Suprapubic skin (tissue), 4 donors: ENCODE measurements around the gene PARD3B. TPM values are rescaled to one million over a fixed set of nuclear protein-coding genes. Genes with fewer than 3 reads are reported as not detected.

Experiments
- DNase-seq, 2 donors: peaks; one replicate each; pipeline ENCODE4 v3.0.0-alpha.2; 2019; ENCODE audit warnings: low spot score in 2 of 2
- H3K27ac ChIP-seq: fragments of 200-600 bp; sonication (generic); one replicate; pipeline ENCODE4 v1.5.1; 2019
- H3K27me3 ChIP-seq: fragments of 200-600 bp; sonication (generic); one replicate; pipeline ENCODE4 v1.5.1; 2019
- H3K36me3 ChIP-seq: fragments of 200-600 bp; sonication (generic); one replicate; pipeline ENCODE4 v1.5.1; 2019
- H3K4me1 ChIP-seq: fragments of 200-600 bp; sonication (generic); one replicate; pipeline ENCODE4 v1.5.1; 2019
- H3K4me3 ChIP-seq: fragments of 200-600 bp; sonication (generic); one replicate; pipeline ENCODE4 v1.5.1; 2019; ENCODE audit warnings: mild to moderate bottlenecking
- H3K9me3 ChIP-seq: fragments of 200-600 bp; sonication (generic); one replicate; pipeline ENCODE4 v1.5.1; 2019
- CTCF ChIP-seq, 2 donors: fragments of 200-600 bp in 1 of 2; fragments of 450-650 bp in 1 of 2; sonication (generic) in 1 of 2; IDR thresholded peaks; one replicate each; pipeline ENCODE4 v1.5.1; 2016 to 2019; ENCODE audit warnings: antibody characterized with exemption in 2 of 2, mild to moderate bottlenecking in 1 of 2, moderate library complexity in 1 of 2
- EP300 ChIP-seq: sonication (generic); formaldehyde crosslinking; IDR thresholded peaks from one replicate; pipeline ENCODE4 v1.6.1; 2017; ENCODE audit warnings: antibody characterized with exemption
- POLR2A ChIP-seq, 2 donors: fragments of 450-650 bp; IDR thresholded peaks; one replicate each; pipeline ENCODE4 v1.6.1; 2017; ENCODE audit warnings: antibody characterized with exemption in 2 of 2, mild to moderate bottlenecking in 2 of 2, moderate library complexity in 2 of 2
- POLR2AphosphoS5 ChIP-seq, 3 donors: sonication (generic); formaldehyde crosslinking; IDR thresholded peaks; one replicate each; pipeline ENCODE4 v1.6.1; 2017; ENCODE audit warnings: antibody characterized with exemption in 3 of 3
- WGBS: methylation state at CpG from one replicate; pipeline ENCODE4 v1.1.5; 2018; 5-methylcytosine and 5-hydroxymethylcytosine counted together
- total RNA-seq, 4 donors: library from RNA; depleted of rRNA; stranded (reverse); fragments of >200 nt; gene quantifications; one replicate each; pipeline ENCODE4 v1.1.0, GENCODE V29; 2016

Gene PARD3B
- total RNA-seq, 4 donors from 2014 or later = 12.5 to 18.9 (median 15.5) TPM

DNA sequence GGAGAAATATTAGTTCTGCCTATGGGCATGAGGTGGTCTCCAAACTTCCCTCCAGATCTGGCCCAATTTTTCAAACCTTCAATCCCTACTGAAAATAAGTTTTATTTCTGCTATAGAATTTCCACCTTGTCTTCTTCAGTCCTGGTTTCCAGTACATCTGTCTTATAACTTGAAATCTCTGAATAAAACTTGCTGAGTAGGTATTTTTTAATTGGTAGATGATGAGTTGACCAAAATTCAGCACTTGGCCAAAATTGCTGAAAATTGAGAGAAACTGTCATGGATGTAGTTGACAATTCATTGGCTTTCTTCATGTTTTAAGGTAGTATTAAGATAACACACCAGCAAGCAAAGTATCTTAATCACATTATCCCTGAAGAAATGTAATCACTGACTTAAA is 206.2 kb downstream of the PARD3B start:
- Histone ChIP-seq H3K27ac (no peak overlapping the region), H3K4me1 (no peaks in the 10 kb centered on the region), H3K4me3 (no peak overlapping the region), H3K27me3 (no peaks in the 10 kb centered on the region), H3K36me3 (no peaks in the 10 kb centered on the region), H3K9me3 (no peaks in the 10 kb centered on the region)
- TF ChIP-seq CTCF (IDR thresholded peaks at IDR 0.05) (no peak), POLR2A (IDR thresholded peaks at IDR 0.05) (no peak), EP300 (no peak), POLR2AphosphoS5 (IDR thresholded peaks at IDR 0.05) (no peak)
- no peak for DNase-seq

DNA sequence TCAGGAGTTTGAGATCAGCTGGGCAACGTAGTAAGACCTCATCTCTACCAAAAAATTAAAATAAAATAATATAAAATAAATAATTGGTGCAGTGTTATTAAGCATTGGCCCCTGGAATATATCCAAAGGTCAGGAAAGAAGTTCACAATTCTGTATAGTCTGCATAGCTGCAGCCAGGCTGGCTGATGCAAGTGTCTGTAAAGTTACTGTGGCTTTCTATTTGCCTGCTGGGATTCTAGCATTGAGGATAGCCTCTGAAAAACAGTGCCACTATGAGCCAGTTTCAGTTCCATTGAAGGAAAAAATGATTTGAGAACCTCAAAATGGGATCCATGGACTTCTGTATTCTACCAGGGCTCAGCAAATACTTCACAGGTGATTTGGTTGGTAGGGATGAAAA is 208.6 kb downstream of the PARD3B start:
- 97% methylated on average over 1 of the region's 1 CpG for WGBS
- no peak overlapping the region for H3K4me3 ChIP-seq
- H3K36me3 ChIP-seq = no peaks in the 10 kb centered on the region
- TF ChIP-seq POLR2A (IDR thresholded peaks at IDR 0.05) (no peak), CTCF (IDR thresholded peaks at IDR 0.05) (no peak), POLR2AphosphoS5 (IDR thresholded peaks at IDR 0.05) (no peak), EP300 (no peak)
- no peaks in the 10 kb centered on the region for H3K27me3 ChIP-seq
- no peaks in the 10 kb centered on the region for H3K9me3 ChIP-seq
- no peak overlapping the region for H3K27ac ChIP-seq
- DNase-seq = no peak
- no peaks in the 10 kb centered on the region for H3K4me1 ChIP-seq

- WGBS = 88% methylated on average over 3 of the region's 3 CpGs
- no peaks in the 10 kb centered on the region for H3K36me3 ChIP-seq
- no peak overlapping the region for H3K4me3 ChIP-seq
- H3K9me3 ChIP-seq = no peaks in the 10 kb centered on the region
- TF ChIP-seq POLR2A (IDR thresholded peaks at IDR 0.05) (no peak), POLR2AphosphoS5 (IDR thresholded peaks at IDR 0.05) (no peak), EP300 (no peak), CTCF (IDR thresholded peaks at IDR 0.05) (no peak)
- H3K27me3 ChIP-seq = no peaks in the 10 kb centered on the region
- DNase-seq = no peak
- H3K4me1 ChIP-seq = no peaks in the 10 kb centered on the region
- H3K27ac ChIP-seq = no peak overlapping the region
Measured at GRCh38 chr2:204754898-204755297, 209.6 kb downstream of the PARD3B start.

DNA sequence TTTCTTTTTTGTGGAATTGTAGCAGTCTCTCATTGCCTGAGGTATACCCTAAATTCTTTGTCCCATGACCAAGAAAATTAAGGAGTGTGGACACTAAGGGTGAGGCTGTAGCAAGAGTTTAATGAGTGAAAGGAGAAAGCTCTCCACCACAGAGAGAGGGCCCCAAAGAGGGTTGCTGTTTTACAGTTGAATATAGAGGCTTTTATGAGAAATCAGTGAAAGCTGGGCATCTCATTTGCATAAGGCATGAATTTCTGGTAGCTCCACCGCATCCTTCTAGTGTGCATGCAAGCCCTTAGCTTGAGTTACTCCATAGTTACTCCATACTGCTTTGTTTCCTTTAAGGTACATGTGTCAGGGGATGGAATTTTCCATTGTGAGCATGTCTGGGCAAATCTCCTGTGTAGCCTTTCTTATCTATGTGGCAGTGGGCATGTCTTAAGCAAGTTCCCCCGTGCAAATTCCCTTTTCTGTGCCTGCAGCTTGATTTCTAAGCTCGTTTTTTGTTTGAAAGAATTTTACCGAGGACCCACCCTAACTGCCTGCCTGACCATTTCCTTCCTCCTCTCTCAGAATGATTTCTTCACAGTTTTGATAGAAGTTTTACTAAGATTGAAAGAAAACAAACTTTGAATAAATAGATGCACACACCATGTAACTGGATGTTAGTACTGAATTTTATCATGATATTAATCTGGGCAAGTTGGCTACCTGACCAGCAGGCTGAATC is 218.9 kb downstream of the PARD3B start:
- Histone ChIP-seq H3K4me1 (no peaks in the 10 kb centered on the region), H3K36me3 (no peaks in the 10 kb centered on the region), H3K9me3 (peaks cover 7% of the 10 kb centered on the region), H3K27me3 (no peaks in the 10 kb centered on the region), H3K4me3 (no peak overlapping the region), H3K27ac (no peak overlapping the region)
- 92% methylated on average over 4 of the region's 4 CpGs for WGBS
- TF ChIP-seq EP300 (no peak), POLR2A (IDR thresholded peaks at IDR 0.05) (no peak), POLR2AphosphoS5 (IDR thresholded peaks at IDR 0.05) (no peak), CTCF (IDR thresholded peaks at IDR 0.05) (no peak)
- no peak for DNase-seq

- Histone ChIP-seq H3K9me3 (no peaks in the 10 kb centered on the region), H3K36me3 (no peaks in the 10 kb centered on the region), H3K27ac (no peak overlapping the region), H3K4me1 (peaks cover 9% of the 10 kb centered on the region), H3K27me3 (no peaks in the 10 kb centered on the region), H3K4me3 (no peak overlapping the region)
- no peak for DNase-seq
- 68% methylated on average over 1 of the region's 1 CpG for WGBS
- no peak for TF ChIP-seq POLR2AphosphoS5 (IDR thresholded peaks at IDR 0.05)
- TF ChIP-seq EP300 = no peak
- no peak for TF ChIP-seq CTCF (IDR thresholded peaks at IDR 0.05)
- no peak for TF ChIP-seq POLR2A (IDR thresholded peaks at IDR 0.05)
Measured at GRCh38 chr2:204770735-204771134, 225.5 kb downstream of the PARD3B start.
